Spleen (tissue), 11 donors: ENCODE results near the gene SAMD8. TPM values are rescaled to one million over a fixed set of nuclear protein-coding genes. Genes with fewer than 3 reads are reported as not detected.
"Not testable (repeated sequence)": the region's sequence is repeated elsewhere in the genome, so short reads cannot be mapped to it uniquely, and the experiment has no call there.

ENCODE experiments used
- DNase-seq: peaks from one replicate; pipeline ENCODE4 v3.0.0-alpha.2; 2020
- H3K27ac ChIP-seq, 8 donors: fragments of 200-600 bp; sonication (generic) in 7 of 8; 1 replicate in 4 of 8; 2 replicates in 4 of 8; pipeline versions ENCODE4 v1.5.0 to v1.8.0; 2016 to 2021; ENCODE audit warnings: inconsistent platforms in 4 of 8, mild to moderate bottlenecking in 4 of 8, moderate library complexity in 1 of 8
- H3K27me3 ChIP-seq, 7 donors: fragments of 200-600 bp; sonication (generic) in 6 of 7; replicated peaks in 1 of 7; 1 replicate in 4 of 7; 2 replicates in 3 of 7; pipeline versions ENCODE4 v1.5.0 to v1.8.0; 2016 to 2021; ENCODE audit warnings: inconsistent platforms in 3 of 7, mild to moderate bottlenecking in 1 of 7
- H3K36me3 ChIP-seq, 6 donors: fragments of 200-600 bp; sonication (generic) in 5 of 6; 1 replicate in 4 of 6; 2 replicates in 2 of 6; pipeline versions ENCODE4 v1.5.0 to v1.8.0; 2016 to 2021; ENCODE audit warnings: inconsistent platforms in 2 of 6
- H3K4me1 ChIP-seq, 6 donors: fragments of 200-600 bp; sonication (generic) in 5 of 6; 1 replicate in 3 of 6; 2 replicates in 3 of 6; pipeline versions ENCODE4 v1.5.0 to v1.8.0; 2016 to 2021; ENCODE audit warnings: inconsistent platforms in 3 of 6
- H3K4me3 ChIP-seq, 8 donors: fragments of 200-600 bp; sonication (generic) in 7 of 8; 1 replicate in 4 of 8; 2 replicates in 4 of 8; pipeline versions ENCODE4 v1.5.0 to v1.8.0; 2016 to 2021; ENCODE audit warnings: inconsistent platforms in 4 of 8, mild to moderate bottlenecking in 4 of 8, moderate library complexity in 2 of 8
- H3K9me3 ChIP-seq, 8 donors: fragments of 200-600 bp; sonication (generic) in 7 of 8; 1 replicate in 4 of 8; 2 replicates in 4 of 8; pipeline versions ENCODE4 v1.5.0 to v1.8.0; 2016 to 2021; ENCODE audit warnings: inconsistent platforms in 4 of 8
- CTCF ChIP-seq, 11 experiments: fragments of 200-600 bp in 7 of 11; fragments of 450-650 bp in 4 of 11; sonication (generic) in 4 of 11; IDR thresholded peaks in 8 of 11; conservative IDR thresholded peaks in 3 of 11; 1 replicate in 7 of 11; 2 replicates in 4 of 11; pipeline versions ENCODE4 v1.4.0 to v1.8.0; 2016 to 2021; ENCODE audit warnings: antibody characterized with exemption in 11 of 11, inconsistent platforms in 4 of 11, mild to moderate bottlenecking in 1 of 11
- POLR2A ChIP-seq, 3 donors: fragments of 450-650 bp; IDR thresholded peaks; one replicate each; pipeline ENCODE4 v1.5.1; 2017; ENCODE audit warnings: antibody characterized with exemption in 3 of 3, mild to moderate bottlenecking in 1 of 3
- POLR2AphosphoS5 ChIP-seq, 3 donors: sonication (generic); formaldehyde crosslinking; IDR thresholded peaks; one replicate each; pipeline ENCODE4 v1.5.1; 2017; ENCODE audit warnings: antibody characterized with exemption in 3 of 3
- WGBS, 5 donors: extraction: QIAGEN DNeasy Blood & Tissue Kit in 3 of 5; methylation state at CpG; one replicate each; pipeline versions ENCODE4 v1.1.5 to v1.1.7; 2013 to 2018; 5-methylcytosine and 5-hydroxymethylcytosine counted together
- intact Hi-C: fragments of 100-400 bp; cut with DNase I; formaldehyde crosslinking; loops from one replicate; pipeline ENCODE4 v1.15.0; 2023; ENCODE audit warnings: low total_unique reads
- polyA plus RNA-seq, 3 donors: library from polyadenylated mRNA; stranded (reverse); fragments of 200-250 nt; gene quantifications; one replicate each; pipeline ENCODE4 v1.2.1, GENCODE V29; 2013
- total RNA-seq, 7 donors: library from RNA; depleted of rRNA in 3 of 7; stranded (reverse); fragments of >200 nt in 3 of 7; fragmentation: NEBNext Ultra II Directional in 4 of 7; extraction: Animal tissue kit (Norgen Biotek cat#: 25700) in 4 of 7; gene quantifications; one replicate each; pipeline versions ENCODE4 v1.1.0 to v1.2.1, GENCODE V29; 2016 to 2021
- donor health status: healthy with polysubstance abuse.
- donor health status: DM: no; HTN: no; CAD: no; lungs with moderate emphysema.
- donor health status: DM: no; HTN: no; CAD: no.
- donor health status: Bipolar disorder and iron deficiency.
- donor health status: healthy.
- donor health status: DM: no; HTN: no; CAD: no.
- donor health status: DM: yes; HTN: yes; CAD: no.

Gene SAMD8
- total and polyA plus RNA-seq, 10 donors, result 4.1 to 35.1 (median 25.2) TPM

DNA sequence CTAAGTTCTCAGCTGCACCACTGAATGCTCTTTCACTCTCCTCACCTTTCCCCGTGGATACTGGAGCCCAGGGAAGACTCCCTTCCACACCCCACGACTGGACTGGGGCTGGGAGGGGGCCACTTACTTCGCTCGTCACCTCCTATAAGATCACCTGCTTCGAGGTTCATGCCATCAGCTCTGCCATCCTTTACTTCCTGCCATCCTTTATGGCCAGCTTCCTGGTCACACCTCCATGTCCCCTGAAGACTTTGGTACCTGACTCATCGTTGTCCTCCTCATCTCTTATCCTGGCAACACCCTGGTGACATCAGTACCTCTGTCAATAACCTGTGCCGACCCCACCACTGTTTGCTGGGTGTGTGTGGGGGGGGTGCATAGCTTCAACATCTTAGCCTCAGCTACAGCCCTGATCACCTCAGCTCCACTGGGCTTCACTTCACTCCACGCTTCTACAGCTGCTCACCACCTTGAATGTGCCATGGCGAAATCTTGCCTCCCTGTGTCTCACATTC, 90.4 kb downstream of the SAMD8 start:
- H3K27me3 ChIP-seq, result no peaks in the 10 kb centered on the region
- intact Hi-C loops, result no loop called here
- H3K9me3 ChIP-seq, result no peaks in the 10 kb centered on the region
- no peak for TF ChIP-seq CTCF (IDR thresholded peaks at IDR 0.05 in 8 of 11, conservative IDR thresholded peaks at IDR 0.05 in 3 of 11)
- TF ChIP-seq POLR2A (IDR thresholded peaks at IDR 0.05), result no peak
- no peak for TF ChIP-seq POLR2AphosphoS5 (IDR thresholded peaks at IDR 0.05)
- H3K36me3 ChIP-seq, result no peaks in the 10 kb centered on the region
- H3K27ac ChIP-seq, result no peak overlapping the region
- H3K4me1 ChIP-seq, result peaks cover 0 to 13% (median 0%) of the 10 kb centered on the region in 6 donors
- DNase-seq, result no peak
- 84 to 87% (median 86%) methylated on average over 9 of the region's 9 CpGs for WGBS, 5 donors
- H3K4me3 ChIP-seq, result no peak overlapping the region

DNA sequence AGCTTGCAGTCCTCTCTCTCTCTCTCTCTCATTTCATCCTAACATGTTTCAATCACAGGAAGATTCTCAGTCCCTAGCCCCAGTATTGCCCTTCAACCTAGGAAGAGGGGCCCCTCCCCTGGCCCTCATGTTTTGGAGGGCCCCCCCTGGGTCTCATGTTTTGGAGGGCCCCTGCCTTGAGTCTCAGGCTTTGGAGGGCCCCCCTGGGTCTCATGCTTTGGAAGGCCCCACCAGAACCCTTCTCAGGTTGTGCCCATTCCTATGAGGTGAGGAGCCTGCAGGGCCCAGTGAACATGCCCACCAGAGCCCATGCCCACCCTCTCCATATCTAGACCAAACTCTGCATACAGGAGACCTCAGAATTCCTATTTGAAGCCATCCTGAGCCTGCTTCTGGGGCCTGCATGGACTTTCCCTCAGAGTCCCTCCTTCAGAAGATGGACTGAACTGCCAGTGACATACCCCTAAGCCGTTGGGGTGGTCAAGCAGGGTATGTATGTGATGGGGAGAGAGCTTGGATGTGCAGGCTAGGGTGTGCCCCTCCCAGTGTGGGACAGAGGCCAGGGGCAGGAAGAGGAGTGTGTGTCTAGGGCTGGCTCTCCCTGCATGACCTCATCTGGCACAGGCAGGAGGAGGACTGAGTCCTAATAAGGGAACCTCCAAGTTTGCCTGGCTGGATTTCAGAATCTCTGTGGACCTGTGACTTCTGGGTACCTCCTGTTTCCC, 91.0 kb downstream of the SAMD8 start:
- no peaks in the 10 kb centered on the region for H3K9me3 ChIP-seq
- WGBS, 5 donors, result 63 to 85% (median 67%) methylated on average over 1 of the region's 1 CpG
- DNase-seq, result no peak

GRCh38 chr10:75203046-75203620, 91.7 kb downstream of the SAMD8 start:
- H3K4me1 ChIP-seq, H3K9me3 ChIP-seq, H3K4me3 ChIP-seq, DNase-seq, H3K27me3 ChIP-seq, intact Hi-C loops, H3K36me3 ChIP-seq: not testable (repeated sequence)
- 83 to 92% (median 91%) methylated on average over 11 of the region's 11 CpGs for WGBS, 5 donors
- peak overlapping the region in 2 of 8 donors; percentile 7 to 33 for H3K27ac ChIP-seq

More for the DNA sequence above, 91.0 kb downstream of the SAMD8 start:
- intact Hi-C loops, result no loop called here
- no peak overlapping the region for H3K4me3 ChIP-seq
- H3K27me3 ChIP-seq, result no peaks in the 10 kb centered on the region
- no peaks in the 10 kb centered on the region for H3K36me3 ChIP-seq
- TF ChIP-seq POLR2AphosphoS5 (IDR thresholded peaks at IDR 0.05) (no peak), POLR2A (IDR thresholded peaks at IDR 0.05) (no peak), CTCF (IDR thresholded peaks at IDR 0.05 in 8 of 11, conservative IDR thresholded peaks at IDR 0.05 in 3 of 11) (no peak)
- peaks cover 0 to 8% (median 0%) of the 10 kb centered on the region in 6 donors for H3K4me1 ChIP-seq
- peak overlapping the region in 2 of 8 donors; percentile 7 to 33 for H3K27ac ChIP-seq

- intact Hi-C loops, result no loop called here
- DNase-seq, result no peak
- Histone ChIP-seq H3K9me3 (no peaks in the 10 kb centered on the region), H3K4me1 (no peaks in the 10 kb centered on the region), H3K36me3 (no peaks in the 10 kb centered on the region), H3K27ac (peak overlapping the region in 1 of 8 donors; percentile 33), H3K4me3 (no peak overlapping the region), H3K27me3 (no peaks in the 10 kb centered on the region)
- 90 to 98% (median 95%) methylated on average over 5 of the region's 5 CpGs for WGBS, 5 donors
- no peak for TF ChIP-seq POLR2A (IDR thresholded peaks at IDR 0.05)
- TF ChIP-seq CTCF (IDR thresholded peaks at IDR 0.05 in 8 of 11, conservative IDR thresholded peaks at IDR 0.05 in 3 of 11), result no peak
- TF ChIP-seq POLR2AphosphoS5 (IDR thresholded peaks at IDR 0.05), result no peak
Measured at GRCh38 chr10:75203724-75204123, 92.3 kb downstream of the SAMD8 start.
